K562 (cell line): ENCODE results near the gene ZNRF3. TPM values are rescaled to one million over a fixed set of nuclear protein-coding genes. Genes with fewer than 3 reads are reported as not detected.

Source experiments
- AFF1 ChIP-seq, 2 experiments: fragments of 450-650 bp; IDR thresholded peaks; 2 replicates each; pipeline ENCODE4 v1.6.1; 2018; ENCODE audit warnings: mild to moderate bottlenecking in 2 of 2, low read depth in 1 of 2; ENCODE audit not compliant: partially characterized antibody in 2 of 2
- CBX1 ChIP-seq: sonication (generic); IDR thresholded peaks from 2 replicates; pipeline ENCODE4 v1.6.1; 2016; ENCODE audit warnings: antibody characterized with exemption, low read depth, mild to moderate bottlenecking
- HDAC3 ChIP-seq: fragments of 450-650 bp; IDR thresholded peaks from 2 replicates; pipeline ENCODE4 v1.6.1; 2018; ENCODE audit warnings: borderline replicate concordance, mild to moderate bottlenecking, moderate library complexity; ENCODE audit not compliant: partially characterized antibody
- SMARCA5 ChIP-seq: fragments of 450-650 bp; IDR thresholded peaks from 2 replicates; pipeline ENCODE4 v1.6.1; 2016
- ZNF740 ChIP-seq, 3 experiments: fragments of 200-800 bp in 1 of 3; sonication (Bioruptor generic) in 1 of 3; sonication (generic) in 1 of 3; formaldehyde crosslinking in 1 of 3; IDR thresholded peaks; 2 replicates each; pipeline versions ENCODE4 v1.6.1 to v1.8.0; 2016 to 2022; ENCODE audit warnings: mild to moderate bottlenecking in 2 of 3, missing compliant biosample characterization in 2 of 3, missing genetic modification characterization in 2 of 3, missing genetic modification reagents in 1 of 3
- ZNF77 ChIP-seq: fragments of 250-450 bp; sonication (Bioruptor Pico); IDR thresholded peaks from 2 replicates; pipeline ENCODE4 v1.5.0; 2020
- polyA plus RNA-seq, 8 experiments: library from polyadenylated mRNA; depleted of rRNA in 4 of 8; stranded (reverse) in 5 of 8; unstranded in 3 of 8; fragments of >200 nt; fragmentation: Nextera tagmentation in 2 of 8; fragmentation: Illumina TruSeq in 1 of 8; extraction: Ambion mirVana in 2 of 8; extraction: Trizol in 1 of 8; gene quantifications; 2 replicates each; pipeline versions ENCODE4 v1.2.1 to v1.2.3, GENCODE V29; 2011 to 2014; ENCODE audit warnings: inconsistent platforms in 1 of 8, missing spikeins in 1 of 8
- total RNA-seq, 7 experiments: library from RNA; depleted of rRNA in 6 of 7; stranded (reverse); fragments of >200 nt in 6 of 7; fragmentation: Illumina TruSeq in 2 of 7; extraction: Trizol in 2 of 7; gene quantifications; 2 replicates each; pipeline versions ENCODE4 v1.2.1 to v1.2.3, GENCODE V29; 2011 to 2021; ENCODE audit warnings: low replicate concordance in 1 of 7

Gene ZNRF3
- total and polyA plus RNA-seq, 9 of the 15 experiments (the other 6 are each of a cell fraction or from before 2014, with no cell fraction given): 0.41 to 5.9 (median 1.7) TPM

- TF ChIP-seq SMARCA5: no peak
- no peak for TF ChIP-seq ZNF77
- TF ChIP-seq AFF1 (IDR thresholded peaks at IDR 0.05; ENCODE audit: low read depth in 1 of 2, partially characterized antibody in 2 of 2): no peak
- no peak for TF ChIP-seq ZNF740 (CRISPR knock-in tag; IDR thresholded peaks at IDR 0.05)
- no peak for TF ChIP-seq ZNF740 (tag; IDR thresholded peaks at IDR 0.05)
- no peak for TF ChIP-seq CBX1
- no peak for TF ChIP-seq HDAC3
Measured at GRCh38 chr22:28903080-28903479, 19.7 kb downstream of the ZNRF3 start (continued).
